ENCODE results near the gene HSPB6. TPM values are rescaled to one million over a fixed set of nuclear protein-coding genes. Genes with fewer than 3 reads are reported as not detected.
"Not testable (repeated sequence)": the region's sequence is repeated elsewhere in the genome, so short reads cannot be mapped to it uniquely, and the experiment has no call there.

Gene HSPB6
- total and polyA plus RNA-seq, 8 donors = 3.4 to 59.8 (median 14.8) TPM

DNA sequence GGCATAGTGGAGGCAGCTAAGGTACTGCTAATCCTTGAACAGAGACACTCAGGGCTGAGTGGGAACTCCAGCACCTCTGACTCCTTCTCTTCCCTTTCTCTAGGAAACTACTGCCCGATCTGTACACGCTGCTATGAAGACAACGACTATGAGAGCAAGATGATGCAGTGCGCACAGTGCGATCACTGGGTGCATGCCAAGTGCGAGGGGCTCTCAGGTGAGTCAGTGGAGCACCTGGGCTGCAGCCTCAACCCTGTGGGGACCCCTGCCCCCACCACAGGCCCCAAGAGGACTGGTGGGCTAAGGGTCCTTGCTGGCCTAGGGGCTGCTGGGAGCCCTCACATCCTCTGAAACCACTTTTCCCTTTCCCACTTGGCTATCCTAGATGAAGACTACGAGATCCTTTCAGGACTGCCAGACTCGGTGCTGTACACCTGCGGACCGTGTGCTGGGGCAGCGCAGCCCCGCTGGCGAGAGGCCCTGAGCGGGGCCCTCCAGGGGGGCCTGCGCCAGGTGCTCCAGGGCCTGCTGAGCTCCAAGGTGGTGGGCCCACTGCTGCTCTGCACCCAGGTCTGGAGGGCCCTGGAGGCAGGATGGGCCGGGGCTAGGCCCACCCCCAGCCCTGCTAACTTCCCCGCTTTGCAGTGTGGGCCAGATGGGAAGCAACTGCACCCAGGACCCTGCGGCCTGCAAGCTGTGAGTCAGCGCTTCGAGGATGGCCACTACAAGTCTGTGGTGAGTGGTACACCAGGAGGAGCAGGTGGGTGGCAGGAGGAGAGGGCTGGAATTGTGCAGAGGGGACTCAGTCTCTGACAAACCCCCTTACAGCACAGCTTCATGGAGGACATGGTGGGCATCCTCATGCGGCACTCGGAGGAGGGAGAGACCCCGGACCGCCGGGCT is 29.5 kb downstream of the HSPB6 start:
- H3K4me3 ChIP-seq = no peak overlapping the region
- no peaks in the 10 kb centered on the region for H3K4me1 ChIP-seq
- no peaks in the 10 kb centered on the region for H3K9me3 ChIP-seq
- FAIRE-seq = no peak
- intact Hi-C loops (cut with DNase I) = loop anchor here in 1 of 3 donors (10.0 kb wide), 1 partner anchor 183 kb away; the partner anchor contains the start of gene TMEM147
- DNase-seq = peak in 1 of 6 donors; percentile 56
- H3K36me3 ChIP-seq = peaks cover 16 to 97% (median 81%) of the 10 kb centered on the region in 3 donors
- WGBS, 2 donors = 93 to 96% methylated on average over 25 of the region's 25 CpGs
- TF ChIP-seq, protein P1, sequence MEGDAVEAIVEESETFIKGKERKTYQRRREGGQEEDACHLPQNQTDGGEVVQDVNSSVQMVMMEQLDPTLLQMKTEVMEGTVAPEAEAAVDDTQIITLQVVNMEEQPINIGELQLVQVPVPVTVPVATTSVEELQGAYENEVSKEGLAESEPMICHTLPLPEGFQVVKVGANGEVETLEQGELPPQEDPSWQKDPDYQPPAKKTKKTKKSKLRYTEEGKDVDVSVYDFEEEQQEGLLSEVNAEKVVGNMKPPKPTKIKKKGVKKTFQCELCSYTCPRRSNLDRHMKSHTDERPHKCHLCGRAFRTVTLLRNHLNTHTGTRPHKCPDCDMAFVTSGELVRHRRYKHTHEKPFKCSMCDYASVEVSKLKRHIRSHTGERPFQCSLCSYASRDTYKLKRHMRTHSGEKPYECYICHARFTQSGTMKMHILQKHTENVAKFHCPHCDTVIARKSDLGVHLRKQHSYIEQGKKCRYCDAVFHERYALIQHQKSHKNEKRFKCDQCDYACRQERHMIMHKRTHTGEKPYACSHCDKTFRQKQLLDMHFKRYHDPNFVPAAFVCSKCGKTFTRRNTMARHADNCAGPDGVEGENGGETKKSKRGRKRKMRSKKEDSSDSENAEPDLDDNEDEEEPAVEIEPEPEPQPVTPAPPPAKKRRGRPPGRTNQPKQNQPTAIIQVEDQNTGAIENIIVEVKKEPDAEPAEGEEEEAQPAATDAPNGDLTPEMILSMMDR (IDR thresholded peaks at IDR 0.05) = no peak
- no peaks in the 10 kb centered on the region for H3K27me3 ChIP-seq
- no peak overlapping the region for H3K27ac ChIP-seq
- ATAC-seq = no peak

- TF ChIP-seq, protein P1 (IDR thresholded peaks at IDR 0.05) = no peak
- peaks cover 18 to 88% (median 81%) of the 10 kb centered on the region in 3 donors for H3K36me3 ChIP-seq
- H3K4me3 ChIP-seq = no peak overlapping the region
- ATAC-seq (no peak), DNase-seq (peak in 1 of 6 donors; percentile 63), FAIRE-seq (no peak)
- WGBS, 2 donors = 93 to 95% methylated on average over 23 of the region's 23 CpGs
- H3K4me1 ChIP-seq = no peaks in the 10 kb centered on the region
- no peaks in the 10 kb centered on the region for H3K27me3 ChIP-seq
- intact Hi-C loops (cut with DNase I) = loop anchor here in 1 of 3 donors (10.0 kb wide), 1 partner anchor 181 kb away; the partner anchor contains the start of gene TMEM147
- H3K27ac ChIP-seq = no peak overlapping the region
- no peaks in the 10 kb centered on the region for H3K9me3 ChIP-seq
Observed at GRCh38 chr19:35725216-35725861, 31.5 kb downstream of the HSPB6 start.

GRCh38 chr19:35724560-35724959 is 32.3 kb downstream of the HSPB6 start:
- intact Hi-C loops (cut with DNase I) = loop anchor here in 1 of 3 donors (10.0 kb wide), 1 partner anchor 180 kb away; the partner anchor contains the start of gene TMEM147

DNA sequence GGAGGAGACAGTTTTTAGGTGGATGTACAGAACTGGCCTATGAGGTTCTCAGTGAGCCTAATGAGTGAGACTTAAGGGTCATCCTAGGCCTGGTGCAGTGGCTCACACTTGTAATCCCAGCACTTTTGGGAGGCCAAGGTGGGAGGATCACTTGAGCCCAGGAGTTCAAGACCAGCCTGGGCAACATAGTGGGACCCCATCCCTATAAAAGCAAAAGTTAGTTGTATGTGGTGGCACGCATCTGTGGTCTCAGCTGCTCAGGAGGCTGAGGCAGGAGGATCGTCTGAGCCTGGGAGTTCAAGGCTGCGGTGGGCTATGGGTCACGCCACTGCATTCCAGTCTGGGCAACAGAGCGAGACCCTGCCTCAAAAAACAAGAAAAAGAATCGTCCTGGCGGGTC is 32.7 kb downstream of the HSPB6 start:
- DNase-seq = peak in 1 of 6 donors; percentile 16
- not testable (repeated sequence) for H3K27ac ChIP-seq, H3K4me1 ChIP-seq, H3K27me3 ChIP-seq, H3K4me3 ChIP-seq, H3K9me3 ChIP-seq, FAIRE-seq, ATAC-seq
- intact Hi-C loops (cut with DNase I) = loop anchor here in 1 of 3 donors (10.0 kb wide), 1 partner anchor 179 kb away; the partner anchor contains the start of gene TMEM147
- 86 to 90% methylated on average over 7 of the region's 7 CpGs for WGBS, 2 donors
- peaks cover 16 to 76% (median 70%) of the 10 kb centered on the region in 3 donors for H3K36me3 ChIP-seq

More at GRCh38 chr19:35724560-35724959, 32.3 kb downstream of the HSPB6 start:
- TF ChIP-seq, protein P1 (IDR thresholded peaks at IDR 0.05) = no peak
- H3K27ac ChIP-seq = no peak overlapping the region
- H3K4me3 ChIP-seq = no peak overlapping the region
- FAIRE-seq (no peak), ATAC-seq (no peak), DNase-seq (peak in 2 of 6 donors; percentile 8 to 66)
- no peaks in the 10 kb centered on the region for H3K4me1 ChIP-seq
- no peaks in the 10 kb centered on the region for H3K27me3 ChIP-seq
- H3K9me3 ChIP-seq = no peaks in the 10 kb centered on the region
- 96 to 97% methylated on average over 12 of the region's 12 CpGs for WGBS, 2 donors
- H3K36me3 ChIP-seq = peaks cover 18 to 81% (median 74%) of the 10 kb centered on the region in 3 donors

GRCh38 chr19:35723671-35724070 is 33.2 kb downstream of the HSPB6 start:
- Histone ChIP-seq H3K27me3 (no peaks in the 10 kb centered on the region), H3K27ac (no peak overlapping the region), H3K4me1 (peaks cover 0 to 7% (median 0%) of the 10 kb centered on the region in 3 donors), H3K4me3 (no peak overlapping the region), H3K9me3 (no peaks in the 10 kb centered on the region), H3K36me3 (peaks cover 15 to 72% (median 65%) of the 10 kb centered on the region in 3 donors)
- no peak for FAIRE-seq
- 93 to 94% methylated on average over 24 of the region's 24 CpGs for WGBS, 2 donors
- intact Hi-C loops (cut with DNase I) = loop anchor here in 1 of 3 donors (10.0 kb wide), 1 partner anchor 179 kb away; the partner anchor contains the start of gene TMEM147
- TF ChIP-seq, protein P1 (IDR thresholded peaks at IDR 0.05) = no peak
- no peak for ATAC-seq
- DNase-seq = peak in 3 of 6 donors; percentile 11 to 38 (median 32)
